GM19395 (cell line): ENCODE measurements around the gene MSANTD4.
"Not testable (repeated sequence)": the region's sequence is repeated elsewhere in the genome, so short reads cannot be mapped to it uniquely, and the experiment has no call there.

Experiments
- ATAC-seq: cut with Tn5 transposase; IDR thresholded peaks from one replicate; pipeline ENCODE4 v1.9.1; 2021; ENCODE audit warnings: mild to moderate bottlenecking, moderate library complexity; ENCODE audit not compliant: unreplicated experiment

The MSANTD4 gene

GRCh38 chr11:106014620-106015019 is 7.4 kb downstream of the MSANTD4 start:
- ATAC-seq = no peak

- no peak for ATAC-seq
Observed at GRCh38 chr11:106014035-106014434, 8.0 kb downstream of the MSANTD4 start.

GRCh38 chr11:106012744-106013143 is 9.3 kb downstream of the MSANTD4 start:
- no peak for ATAC-seq

GRCh38 chr11:106011481-106011880 is 10.6 kb downstream of the MSANTD4 start:
- no peak for ATAC-seq

- not testable (repeated sequence) for ATAC-seq
Observed at GRCh38 chr11:106003094-106003493, 18.9 kb downstream of the MSANTD4 start.

GRCh38 chr11:106001304-106002012 is 20.6 kb downstream of the MSANTD4 start:
- ATAC-seq = peak; percentile 55

- ATAC-seq = no peak
Observed at GRCh38 chr11:105991888-105992287, 30.2 kb downstream of the MSANTD4 start.

- no peak for ATAC-seq
Observed at GRCh38 chr11:105989124-105989523, 32.9 kb downstream of the MSANTD4 start.

- no peak for ATAC-seq
Observed at GRCh38 chr11:105988197-105988596, 33.8 kb downstream of the MSANTD4 start.

- ATAC-seq = peak; percentile 57
Observed at GRCh38 chr11:105986554-105986953, 35.5 kb downstream of the MSANTD4 start.

- no peak for ATAC-seq
Observed at GRCh38 chr11:105979997-105980703, 41.9 kb downstream of the MSANTD4 start.

- ATAC-seq = no peak
Observed at GRCh38 chr11:105975128-105975527, 46.9 kb downstream of the MSANTD4 start.

GRCh38 chr11:105969756-105970155 is 52.3 kb downstream of the MSANTD4 start:
- ATAC-seq = no peak

GRCh38 chr11:105968021-105968697 is 53.9 kb downstream of the MSANTD4 start:
- no peak for ATAC-seq

- no peak for ATAC-seq
Observed at GRCh38 chr11:105960252-105961245, 61.5 kb downstream of the MSANTD4 start.
